ENCODE results near the gene MOB1A.

The MOB1A gene

DNA sequence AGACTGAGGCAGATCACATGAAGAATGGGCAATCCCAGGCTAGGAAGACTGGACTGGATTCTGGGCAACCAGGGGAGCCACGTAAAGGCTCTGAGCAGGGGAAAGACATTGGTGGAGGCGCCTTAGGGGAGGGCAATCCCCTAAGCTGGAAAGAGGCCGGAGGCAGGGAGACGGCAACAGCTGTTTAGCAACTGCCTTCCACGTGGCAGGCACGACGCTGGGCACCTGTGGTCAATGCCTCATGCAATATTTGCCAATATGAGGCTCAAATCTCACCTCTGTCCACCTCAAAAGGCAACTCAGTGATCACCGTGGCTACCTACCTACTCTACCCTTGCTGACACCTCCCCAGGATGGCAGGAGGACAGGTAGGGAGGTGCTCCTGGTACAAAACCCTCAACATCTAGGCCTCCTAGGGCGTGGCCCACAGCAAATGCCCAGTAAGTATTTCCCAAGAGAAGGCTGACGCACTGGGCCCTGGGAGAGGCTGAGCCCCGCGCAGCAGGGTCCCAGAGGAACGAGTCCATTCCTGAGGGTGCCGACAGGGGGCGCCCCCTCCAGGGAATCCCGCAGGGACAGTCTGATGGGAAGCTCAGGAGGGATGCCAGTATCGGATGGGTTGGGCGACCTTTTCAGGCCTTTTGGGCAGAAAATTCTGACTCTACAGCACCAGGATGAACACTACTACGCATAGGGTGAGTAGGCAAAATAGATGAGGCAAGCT lies 39.9 kb downstream of the MOB1A start:
- Histone ChIP-seq H3K27ac (no peak overlapping the region), H3K4me3 (ENCODE audit: low read depth, low read length) (no peak overlapping the region), H2AFZ (no peak overlapping the region), H3K9ac (no peak overlapping the region), H3K36me3 (ENCODE audit: control insufficient read depth, insufficient read depth, low read length) (no peaks in the 10 kb centered on the region), H3K9me3 (ENCODE audit: control insufficient read depth, low read length) (no peaks in the 10 kb centered on the region), H3K27me3 (ENCODE audit: control insufficient read depth, insufficient read depth, low read length) (no peaks in the 10 kb centered on the region), H3K4me2 (ENCODE audit: low read length) (no peak overlapping the region), H3K79me2 (peaks cover 6% of the 10 kb centered on the region), H3K4me1 (no peaks in the 10 kb centered on the region)
- TF ChIP-seq, protein P1, sequence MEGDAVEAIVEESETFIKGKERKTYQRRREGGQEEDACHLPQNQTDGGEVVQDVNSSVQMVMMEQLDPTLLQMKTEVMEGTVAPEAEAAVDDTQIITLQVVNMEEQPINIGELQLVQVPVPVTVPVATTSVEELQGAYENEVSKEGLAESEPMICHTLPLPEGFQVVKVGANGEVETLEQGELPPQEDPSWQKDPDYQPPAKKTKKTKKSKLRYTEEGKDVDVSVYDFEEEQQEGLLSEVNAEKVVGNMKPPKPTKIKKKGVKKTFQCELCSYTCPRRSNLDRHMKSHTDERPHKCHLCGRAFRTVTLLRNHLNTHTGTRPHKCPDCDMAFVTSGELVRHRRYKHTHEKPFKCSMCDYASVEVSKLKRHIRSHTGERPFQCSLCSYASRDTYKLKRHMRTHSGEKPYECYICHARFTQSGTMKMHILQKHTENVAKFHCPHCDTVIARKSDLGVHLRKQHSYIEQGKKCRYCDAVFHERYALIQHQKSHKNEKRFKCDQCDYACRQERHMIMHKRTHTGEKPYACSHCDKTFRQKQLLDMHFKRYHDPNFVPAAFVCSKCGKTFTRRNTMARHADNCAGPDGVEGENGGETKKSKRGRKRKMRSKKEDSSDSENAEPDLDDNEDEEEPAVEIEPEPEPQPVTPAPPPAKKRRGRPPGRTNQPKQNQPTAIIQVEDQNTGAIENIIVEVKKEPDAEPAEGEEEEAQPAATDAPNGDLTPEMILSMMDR (IDR thresholded peaks at IDR 0.05), result no peak

DNA sequence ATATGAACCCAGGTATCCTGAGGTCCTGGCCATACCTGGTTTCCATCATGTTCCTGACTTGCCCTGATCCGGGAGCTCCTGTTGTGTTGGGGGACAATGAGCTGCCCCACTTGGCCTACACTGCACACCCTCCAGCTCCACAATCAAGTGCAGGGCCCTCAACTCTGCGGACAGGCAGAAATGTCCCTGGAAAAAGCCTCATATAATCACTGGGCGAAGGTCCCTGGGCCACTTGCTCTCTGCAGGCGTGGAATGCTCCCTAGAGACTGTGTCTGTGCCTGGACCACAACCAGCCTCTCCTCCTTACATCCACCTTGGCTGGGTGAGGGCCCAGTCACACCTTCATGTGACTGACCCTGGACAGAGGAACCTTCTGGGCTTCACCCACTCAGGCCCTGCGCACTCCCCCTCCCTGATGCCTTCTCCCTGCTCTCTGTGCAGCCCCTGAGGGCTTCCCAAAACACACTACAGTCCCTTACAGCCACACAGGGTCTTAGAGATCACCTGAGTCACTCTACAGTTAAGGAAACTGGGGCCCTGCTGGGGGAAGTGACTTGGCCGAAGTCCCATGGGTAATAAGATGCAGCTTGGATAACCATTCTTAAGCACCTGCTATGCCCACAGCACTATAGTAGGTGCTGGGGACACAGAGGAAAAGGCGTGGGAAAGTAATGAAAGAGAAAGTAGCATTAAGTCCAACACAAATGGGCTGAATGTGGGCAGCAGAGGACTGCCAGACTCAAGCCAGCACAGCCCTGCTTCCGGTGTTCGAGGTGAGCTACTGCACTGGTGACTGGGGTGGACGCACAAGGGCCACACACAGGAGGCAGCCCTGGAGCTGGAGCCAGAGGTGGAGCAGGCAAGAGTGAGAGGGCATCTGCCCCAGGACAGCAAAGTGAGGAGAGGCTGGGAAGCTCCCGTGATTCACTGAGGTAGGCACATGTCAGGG lies 40.8 kb downstream of the MOB1A start:
- H3K27ac ChIP-seq, result no peak overlapping the region
- H3K4me3 ChIP-seq (ENCODE audit: low read depth, low read length), result no peak overlapping the region
- H3K9me3 ChIP-seq (ENCODE audit: control insufficient read depth, low read length), result no peaks in the 10 kb centered on the region
- TF ChIP-seq, protein P1 (IDR thresholded peaks at IDR 0.05), result no peak
- no peak overlapping the region for H2AFZ ChIP-seq
- no peaks in the 10 kb centered on the region for H3K4me1 ChIP-seq
- H3K36me3 ChIP-seq (ENCODE audit: control insufficient read depth, insufficient read depth, low read length), result no peaks in the 10 kb centered on the region
- H3K27me3 ChIP-seq (ENCODE audit: control insufficient read depth, insufficient read depth, low read length), result no peaks in the 10 kb centered on the region
- H3K4me2 ChIP-seq (ENCODE audit: low read length), result no peak overlapping the region
- H3K79me2 ChIP-seq, result peaks cover 6% of the 10 kb centered on the region
- H3K9ac ChIP-seq, result no peak overlapping the region

DNA sequence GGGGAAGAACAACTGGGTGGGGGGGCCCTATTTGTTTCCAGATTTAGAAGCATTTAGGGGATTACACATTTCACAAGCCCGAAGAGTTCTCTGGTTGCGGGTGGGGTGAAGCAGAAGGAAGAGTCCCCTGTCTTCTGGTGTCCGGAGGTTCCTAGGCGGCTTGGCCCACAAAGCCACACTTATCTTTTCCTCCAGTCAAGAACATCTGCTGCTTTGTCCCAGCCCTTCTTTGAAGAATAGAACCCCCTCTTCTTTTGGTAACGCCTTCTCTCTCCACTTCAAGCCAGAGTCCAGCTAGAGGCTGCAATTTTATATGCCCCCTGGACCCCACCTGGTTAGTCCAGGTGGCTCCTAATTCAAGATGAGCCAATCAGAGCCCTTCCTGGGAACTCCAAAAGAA lies 46.8 kb downstream of the MOB1A start:
- Histone ChIP-seq H2AFZ (no peak overlapping the region), H3K36me3 (ENCODE audit: control insufficient read depth, insufficient read depth, low read length) (no peaks in the 10 kb centered on the region), H3K4me1 (no peaks in the 10 kb centered on the region), H3K79me2 (no peaks in the 10 kb centered on the region), H3K27ac (no peak overlapping the region), H3K27me3 (ENCODE audit: control insufficient read depth, insufficient read depth, low read length) (no peaks in the 10 kb centered on the region), H3K4me3 (ENCODE audit: low read depth, low read length) (no peak overlapping the region), H3K9ac (no peak overlapping the region), H3K9me3 (ENCODE audit: control insufficient read depth, low read length) (no peaks in the 10 kb centered on the region), H3K4me2 (ENCODE audit: low read length) (no peak overlapping the region)
- TF ChIP-seq, protein P1 (IDR thresholded peaks at IDR 0.05), result no peak

DNA sequence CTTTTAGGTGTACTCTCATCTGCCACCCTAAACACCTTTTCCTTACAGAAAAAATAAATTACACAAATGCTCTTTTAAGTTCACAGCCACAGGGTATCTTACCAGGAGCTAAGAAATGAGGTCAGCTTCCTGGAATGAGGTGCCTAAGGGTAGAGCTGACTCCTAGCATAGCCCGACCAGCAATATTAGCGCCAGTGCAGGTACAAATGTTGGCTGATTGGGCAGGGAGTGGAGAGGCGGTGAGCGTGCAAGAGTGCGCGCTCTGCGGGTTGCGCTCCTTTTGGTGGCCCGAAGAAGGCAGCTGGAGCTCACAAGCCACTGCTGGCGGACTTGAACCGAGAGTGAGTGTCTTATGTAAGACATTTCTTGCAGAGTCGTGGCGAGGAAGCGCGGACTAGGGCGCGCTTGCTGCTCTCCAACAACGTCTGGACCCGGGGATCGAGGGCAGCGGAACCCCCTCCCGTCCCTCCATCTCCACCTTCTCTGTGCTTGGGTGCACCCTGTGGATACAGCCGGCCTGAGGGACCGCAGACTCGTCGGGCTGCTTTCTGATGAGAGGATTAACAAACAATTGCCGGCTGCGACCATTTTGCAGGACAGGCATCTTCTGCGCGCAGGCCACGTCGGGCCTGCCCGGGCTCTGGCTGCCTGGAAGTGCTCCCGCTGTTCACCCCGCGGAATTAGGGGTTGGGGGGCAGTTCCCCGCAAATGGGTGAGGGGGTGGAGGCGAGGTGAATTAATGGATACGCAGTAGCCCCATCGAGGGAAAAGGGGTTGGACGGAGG lies 48.3 kb downstream of the MOB1A start:
- H3K79me2 ChIP-seq, result no peaks in the 10 kb centered on the region
- H3K4me3 ChIP-seq (ENCODE audit: low read depth, low read length), result no peak overlapping the region
- H3K27me3 ChIP-seq (ENCODE audit: control insufficient read depth, insufficient read depth, low read length), result no peaks in the 10 kb centered on the region
- H3K4me1 ChIP-seq, result no peaks in the 10 kb centered on the region
- H3K27ac ChIP-seq, result no peak overlapping the region
- no peak overlapping the region for H3K4me2 ChIP-seq (ENCODE audit: low read length)
- no peaks in the 10 kb centered on the region for H3K36me3 ChIP-seq (ENCODE audit: control insufficient read depth, insufficient read depth, low read length)
- no peak overlapping the region for H2AFZ ChIP-seq
- TF ChIP-seq, protein P1 (IDR thresholded peaks at IDR 0.05), result no peak
- no peak overlapping the region for H3K9ac ChIP-seq
- no peaks in the 10 kb centered on the region for H3K9me3 ChIP-seq (ENCODE audit: control insufficient read depth, low read length)

Measured in parathyroid adenoma (tissue), 2 donors.